PC-3 (cell line): Measurements from ENCODE around the gene KIF6.

Source experiments
- EZH2 ChIP-seq: fragments of 300-600 bp; sonication (generic); IDR thresholded peaks from one replicate; pipeline ENCODE4 v1.6.1; 2017; ENCODE audit warnings: antibody characterized with exemption, mild to moderate bottlenecking, low read length; ENCODE audit not compliant: unreplicated experiment
- EZH2phosphoT487 ChIP-seq: fragments of 300-600 bp; sonication (generic); IDR thresholded peaks from 2 replicates; pipeline ENCODE4 v1.6.1; 2018; ENCODE audit warnings: mild to moderate bottlenecking, antibody characterized with exemption, low read length, borderline replicate concordance
- TF ChIP-seq, protein P1 (sequence below): fragments of 300-600 bp; sonication (generic); conservative IDR thresholded peaks from 2 replicates; pipeline ENCODE4 v1.5.1; 2017; ENCODE audit warnings: antibody characterized with exemption, low read depth, mild to moderate bottlenecking, low read length

DNA sequence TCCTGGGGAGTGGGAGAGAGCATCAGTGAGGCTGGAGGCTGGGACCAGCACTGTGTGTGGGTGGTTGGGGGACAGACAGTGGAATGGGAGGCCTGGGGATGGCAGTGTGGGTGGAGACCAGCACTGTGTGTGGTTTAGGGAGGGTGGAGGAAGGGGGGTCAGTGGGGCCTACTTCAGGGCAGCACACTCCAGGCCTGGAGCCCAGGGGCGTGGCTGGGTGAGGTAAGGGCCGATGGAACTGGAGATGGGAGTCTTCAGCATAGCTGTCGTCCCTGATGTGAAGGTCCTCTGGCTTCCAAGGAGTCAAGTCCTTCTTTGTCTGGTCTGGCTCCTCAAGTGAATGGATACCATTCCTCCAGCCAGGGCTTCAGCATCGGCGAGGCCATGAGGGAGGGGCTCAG, 429.6 kb downstream of the KIF6 start:
- TF ChIP-seq, protein P1, sequence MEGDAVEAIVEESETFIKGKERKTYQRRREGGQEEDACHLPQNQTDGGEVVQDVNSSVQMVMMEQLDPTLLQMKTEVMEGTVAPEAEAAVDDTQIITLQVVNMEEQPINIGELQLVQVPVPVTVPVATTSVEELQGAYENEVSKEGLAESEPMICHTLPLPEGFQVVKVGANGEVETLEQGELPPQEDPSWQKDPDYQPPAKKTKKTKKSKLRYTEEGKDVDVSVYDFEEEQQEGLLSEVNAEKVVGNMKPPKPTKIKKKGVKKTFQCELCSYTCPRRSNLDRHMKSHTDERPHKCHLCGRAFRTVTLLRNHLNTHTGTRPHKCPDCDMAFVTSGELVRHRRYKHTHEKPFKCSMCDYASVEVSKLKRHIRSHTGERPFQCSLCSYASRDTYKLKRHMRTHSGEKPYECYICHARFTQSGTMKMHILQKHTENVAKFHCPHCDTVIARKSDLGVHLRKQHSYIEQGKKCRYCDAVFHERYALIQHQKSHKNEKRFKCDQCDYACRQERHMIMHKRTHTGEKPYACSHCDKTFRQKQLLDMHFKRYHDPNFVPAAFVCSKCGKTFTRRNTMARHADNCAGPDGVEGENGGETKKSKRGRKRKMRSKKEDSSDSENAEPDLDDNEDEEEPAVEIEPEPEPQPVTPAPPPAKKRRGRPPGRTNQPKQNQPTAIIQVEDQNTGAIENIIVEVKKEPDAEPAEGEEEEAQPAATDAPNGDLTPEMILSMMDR = no peak
- TF ChIP-seq EZH2 (no peak), EZH2phosphoT487 (no peak)
